GM12874 (cell line): Measurements from ENCODE around the gene PSME2.

Source experiments
- TF ChIP-seq, protein P1 (sequence below): IDR thresholded peaks from 2 replicates; pipeline ENCODE4 v1.5.1; 2011; ENCODE audit warnings: low read depth, mild to moderate bottlenecking, control low read depth, low read length, moderate library complexity; ENCODE audit not compliant: insufficient read depth

PSME2 gene

GRCh38 chr14:24177891-24178290 lies 31.5 kb upstream of the PSME2 start:
- TF ChIP-seq, protein P1, sequence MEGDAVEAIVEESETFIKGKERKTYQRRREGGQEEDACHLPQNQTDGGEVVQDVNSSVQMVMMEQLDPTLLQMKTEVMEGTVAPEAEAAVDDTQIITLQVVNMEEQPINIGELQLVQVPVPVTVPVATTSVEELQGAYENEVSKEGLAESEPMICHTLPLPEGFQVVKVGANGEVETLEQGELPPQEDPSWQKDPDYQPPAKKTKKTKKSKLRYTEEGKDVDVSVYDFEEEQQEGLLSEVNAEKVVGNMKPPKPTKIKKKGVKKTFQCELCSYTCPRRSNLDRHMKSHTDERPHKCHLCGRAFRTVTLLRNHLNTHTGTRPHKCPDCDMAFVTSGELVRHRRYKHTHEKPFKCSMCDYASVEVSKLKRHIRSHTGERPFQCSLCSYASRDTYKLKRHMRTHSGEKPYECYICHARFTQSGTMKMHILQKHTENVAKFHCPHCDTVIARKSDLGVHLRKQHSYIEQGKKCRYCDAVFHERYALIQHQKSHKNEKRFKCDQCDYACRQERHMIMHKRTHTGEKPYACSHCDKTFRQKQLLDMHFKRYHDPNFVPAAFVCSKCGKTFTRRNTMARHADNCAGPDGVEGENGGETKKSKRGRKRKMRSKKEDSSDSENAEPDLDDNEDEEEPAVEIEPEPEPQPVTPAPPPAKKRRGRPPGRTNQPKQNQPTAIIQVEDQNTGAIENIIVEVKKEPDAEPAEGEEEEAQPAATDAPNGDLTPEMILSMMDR = no peak

DNA sequence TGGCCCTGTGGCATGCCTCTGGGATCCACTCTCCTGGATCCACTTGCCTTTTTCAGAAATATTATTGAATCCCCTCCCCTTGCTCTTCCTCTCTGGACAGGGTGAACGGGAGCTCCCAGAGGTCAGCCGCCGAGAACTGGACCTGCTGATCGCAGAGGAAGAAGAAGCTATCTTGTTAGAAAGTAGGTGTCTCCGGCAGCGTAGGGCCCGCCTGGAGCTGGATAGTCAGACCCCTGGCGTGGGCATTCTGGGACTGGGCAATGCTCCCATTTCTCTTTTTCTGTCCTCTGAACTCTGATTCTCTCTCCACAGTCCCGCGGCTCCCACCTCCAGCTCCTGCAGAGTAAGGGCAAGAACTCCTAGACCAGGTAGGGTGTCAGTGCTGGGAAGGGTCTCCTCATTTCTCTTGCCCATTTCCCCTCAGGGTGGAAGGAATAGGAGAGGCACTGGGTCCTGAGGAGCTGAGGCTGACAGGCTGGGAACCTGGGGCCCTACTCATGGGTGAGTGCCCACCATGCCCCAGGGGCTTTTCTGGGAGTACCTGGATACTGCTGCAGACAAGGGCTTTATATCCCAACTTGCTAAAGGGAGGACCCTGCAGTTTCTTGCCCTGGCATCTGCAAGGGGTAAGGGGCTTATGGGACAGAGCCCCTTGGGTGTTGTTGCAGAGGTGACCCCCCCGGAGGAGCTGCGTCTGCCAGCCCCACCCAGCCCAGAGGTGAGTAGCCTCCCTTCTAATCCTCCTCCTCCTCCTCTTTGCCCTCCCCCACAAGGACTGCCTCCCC lies 30.8 kb upstream of the PSME2 start:
- TF ChIP-seq, protein P1 = no peak

GRCh38 chr14:24176599-24176998 lies 30.2 kb upstream of the PSME2 start:
- TF ChIP-seq, protein P1 = no peak

DNA sequence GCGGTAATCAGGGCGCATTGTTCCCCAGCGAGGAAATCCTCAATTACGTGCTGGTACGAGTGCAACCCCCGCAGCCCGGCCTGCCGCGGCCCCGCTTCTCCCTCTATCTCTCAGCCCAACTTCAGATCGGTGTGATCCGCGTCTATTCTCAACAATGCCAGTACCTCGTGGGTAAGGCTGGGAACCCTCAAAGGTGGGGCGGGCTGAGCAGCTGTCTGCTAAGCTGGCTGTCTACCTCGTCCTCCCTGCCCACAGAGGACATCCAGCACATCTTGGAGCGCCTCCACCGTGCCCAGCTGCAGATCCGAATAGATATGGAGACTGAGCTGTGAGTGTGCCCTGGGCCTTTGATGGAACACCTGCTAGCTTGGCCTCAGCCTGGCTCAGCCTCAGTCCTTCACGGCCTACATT lies 26.5 kb upstream of the PSME2 start:
- TF ChIP-seq, protein P1 = no peak

- TF ChIP-seq, protein P1 = no peak
Measured at GRCh38 chr14:24172261-24172860, 26.0 kb upstream of the PSME2 start.

- TF ChIP-seq, protein P1 = no peak
Measured at GRCh38 chr14:24171422-24172260, 25.2 kb upstream of the PSME2 start, which contains the start of gene REC8. Gene REC8 (plus strand): TSS chr14:24172080. CDS start chr14:24172553, 473 bp downstream.
